G401 (cell line): ENCODE measurements around the gene CADM1. TPM values are rescaled to one million over a fixed set of nuclear protein-coding genes. Genes with fewer than 3 reads are reported as not detected.

Experiments used
- DNase-seq: peaks from one replicate; pipeline ENCODE4 v3.0.0-alpha.2; 2015; ENCODE audit warnings: low spot score
- in situ Hi-C: cut with HindIII; loops from 2 replicates; pipeline ENCODE4 v1.10.0; 2016; ENCODE audit warnings: low sequenced_read_pairs, mixed read lengths
- total RNA-seq: library from RNA; depleted of rRNA; stranded (reverse); fragments of >200 nt; shearing (Covaris generic); gene quantifications from 2 replicates; pipeline ENCODE4 v1.2.3, GENCODE V29; 2014

CADM1 gene
- total RNA-seq, 1 experiment from 2014 or later = not detected

DNA sequence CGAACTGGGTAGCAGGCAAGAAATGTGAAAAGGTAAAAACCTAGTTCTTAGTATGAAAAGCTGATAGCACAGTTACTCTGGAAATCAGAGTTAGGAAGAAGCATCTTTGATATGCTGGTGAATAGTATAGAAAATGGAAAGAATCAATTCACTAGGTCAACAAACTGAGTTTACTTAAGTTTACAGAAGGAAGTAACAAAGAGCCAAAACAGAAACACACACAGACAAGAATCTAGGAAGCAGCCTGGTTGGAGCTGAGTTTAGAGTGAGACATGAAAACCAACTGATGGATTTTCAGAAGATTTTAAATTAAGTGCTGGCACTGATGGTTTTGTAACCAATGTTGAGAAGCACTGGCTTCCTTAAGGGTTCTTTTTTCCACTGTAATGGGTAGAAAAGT lies 296.3 kb downstream of the CADM1 start:
- in situ Hi-C loops = no loop called here

DNA sequence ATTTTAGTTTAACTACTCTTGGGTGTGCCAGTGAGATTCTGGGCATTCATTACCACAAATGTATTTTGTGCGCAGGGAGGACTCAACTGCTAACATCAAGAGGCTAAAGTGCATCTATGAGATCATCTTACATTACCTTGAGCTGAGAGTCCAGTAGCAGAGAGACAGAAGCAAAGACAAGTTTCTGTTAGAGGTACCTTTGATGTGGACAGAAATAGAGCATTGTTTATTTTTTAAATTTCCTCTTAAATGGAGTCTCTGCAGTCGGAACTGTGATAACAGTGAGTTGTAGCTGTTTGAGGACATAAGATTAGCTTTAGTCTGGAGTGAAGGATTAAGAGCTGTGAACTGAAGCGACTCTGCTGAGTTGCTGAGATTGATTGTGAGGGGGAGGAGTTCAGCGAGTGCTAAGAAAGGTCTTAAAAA lies 297.0 kb downstream of the CADM1 start:
- no peak for DNase-seq
- in situ Hi-C loops = no loop called here

More for the DNA sequence above, 296.3 kb downstream of the CADM1 start:
- DNase-seq = no peak

DNA sequence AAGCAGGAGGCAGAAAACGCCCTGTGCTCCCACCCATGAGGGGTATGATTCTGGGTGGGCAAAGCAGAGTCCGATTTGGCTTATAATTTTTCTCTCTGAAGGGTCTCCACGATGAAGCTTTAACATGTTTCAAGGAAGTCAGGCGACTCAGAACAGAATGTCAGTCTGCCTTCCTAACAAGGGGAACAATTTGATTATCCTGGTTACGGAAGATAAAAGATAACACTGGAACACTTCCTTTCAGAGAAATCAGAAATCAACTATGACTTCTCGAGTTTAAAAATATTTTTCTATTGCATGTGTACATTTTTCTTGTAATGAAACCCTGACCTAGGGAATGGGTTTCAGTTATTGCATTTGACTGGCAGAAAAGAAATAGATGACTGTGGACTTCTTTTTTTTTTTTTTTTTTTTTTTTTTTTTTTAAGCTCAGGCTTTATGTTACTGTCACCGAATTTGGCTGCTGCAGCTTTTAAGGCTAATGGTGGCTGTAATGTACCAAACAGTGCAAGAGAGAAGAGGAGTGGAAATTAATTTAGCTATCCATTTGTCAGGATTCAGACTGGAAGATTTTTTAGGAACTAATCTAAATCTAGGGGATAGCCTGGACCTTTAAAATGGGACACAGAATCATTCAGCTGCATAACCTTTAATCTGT lies 297.7 kb downstream of the CADM1 start:
- in situ Hi-C loops = no loop called here
- DNase-seq = no peak

DNA sequence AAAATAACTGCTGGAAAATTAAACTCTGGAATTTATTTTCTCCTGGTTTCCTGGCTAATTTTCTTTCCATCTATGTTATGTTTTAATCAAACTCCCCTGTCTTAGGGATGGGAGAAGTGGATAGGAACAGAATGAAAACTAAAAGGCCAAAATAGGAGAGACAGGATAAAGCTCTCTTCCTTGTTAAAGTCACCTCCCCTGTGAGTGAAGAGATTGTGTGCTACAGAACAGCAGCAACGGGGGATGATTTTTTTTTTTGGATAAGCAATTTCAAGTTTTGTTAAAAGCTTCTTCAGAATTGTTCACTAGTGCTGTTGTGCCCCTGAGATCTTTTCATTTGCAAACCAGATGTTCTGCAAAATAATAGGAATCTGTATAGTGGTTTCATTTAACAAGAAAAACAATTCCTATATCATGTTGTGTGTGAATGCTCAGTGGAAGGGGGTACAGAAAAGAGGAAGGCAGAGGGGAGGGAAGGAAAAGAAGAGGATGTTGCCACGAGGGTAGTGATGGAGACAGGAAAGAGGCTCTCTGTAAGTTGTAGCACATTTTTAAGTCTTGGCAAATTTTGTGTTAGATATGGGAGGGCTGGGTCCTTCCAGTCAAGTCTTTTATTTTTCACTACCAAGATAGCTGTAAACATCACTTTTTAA lies 301.2 kb downstream of the CADM1 start:
- in situ Hi-C loops = no loop called here
- no peak for DNase-seq

DNA sequence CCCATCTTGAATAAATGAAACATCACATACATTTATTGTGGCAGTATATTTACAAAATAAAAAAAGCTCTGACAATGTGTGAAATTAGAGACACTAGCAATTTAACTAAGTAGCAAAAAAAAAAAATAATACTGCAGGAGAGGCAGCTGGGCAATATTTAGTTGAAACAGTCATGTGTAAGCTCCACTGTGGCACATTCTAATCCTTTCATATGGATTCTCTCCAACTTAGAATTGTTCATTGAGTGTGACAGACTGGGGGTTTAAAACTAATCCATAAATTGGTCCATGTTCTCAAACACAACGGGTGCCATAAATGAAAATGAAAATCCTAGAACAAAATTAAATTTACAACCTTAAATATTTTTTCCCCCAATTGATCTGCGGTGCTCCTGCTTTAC lies 302.1 kb downstream of the CADM1 start:
- no peak for DNase-seq
- in situ Hi-C loops = no loop called here

DNA sequence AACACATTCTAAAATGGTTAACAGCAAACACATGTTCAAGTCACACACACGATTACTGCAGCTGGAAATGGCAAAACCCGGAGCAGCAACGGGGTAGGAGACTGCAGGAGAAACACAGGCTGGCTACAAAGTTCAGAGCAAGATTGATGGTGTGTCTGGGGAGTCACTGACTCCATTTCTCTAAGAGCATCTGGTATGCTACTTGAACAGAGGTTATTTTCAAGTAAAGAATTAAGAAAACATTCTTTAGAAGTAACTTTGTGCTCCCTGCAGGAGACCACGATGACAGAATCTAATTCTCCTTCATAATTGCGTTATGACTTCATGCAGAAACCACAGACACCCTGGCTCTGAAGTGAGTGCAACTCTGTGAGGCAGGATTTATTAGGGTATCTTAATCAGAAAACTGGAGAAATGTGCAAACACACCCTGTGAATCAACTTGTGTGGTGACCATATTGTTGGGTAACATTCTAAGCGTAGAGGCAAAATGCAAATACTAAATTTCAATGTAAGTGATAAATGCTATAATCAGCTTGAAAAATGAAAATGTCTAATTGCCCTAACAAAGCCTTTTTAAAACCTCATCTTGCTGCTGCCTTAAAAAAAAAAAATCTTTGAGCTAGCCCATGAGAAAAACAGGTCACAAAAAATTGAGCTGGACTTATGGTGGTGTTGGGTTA lies 303.0 kb downstream of the CADM1 start:
- no peak for DNase-seq
- in situ Hi-C loops = no loop called here

DNA sequence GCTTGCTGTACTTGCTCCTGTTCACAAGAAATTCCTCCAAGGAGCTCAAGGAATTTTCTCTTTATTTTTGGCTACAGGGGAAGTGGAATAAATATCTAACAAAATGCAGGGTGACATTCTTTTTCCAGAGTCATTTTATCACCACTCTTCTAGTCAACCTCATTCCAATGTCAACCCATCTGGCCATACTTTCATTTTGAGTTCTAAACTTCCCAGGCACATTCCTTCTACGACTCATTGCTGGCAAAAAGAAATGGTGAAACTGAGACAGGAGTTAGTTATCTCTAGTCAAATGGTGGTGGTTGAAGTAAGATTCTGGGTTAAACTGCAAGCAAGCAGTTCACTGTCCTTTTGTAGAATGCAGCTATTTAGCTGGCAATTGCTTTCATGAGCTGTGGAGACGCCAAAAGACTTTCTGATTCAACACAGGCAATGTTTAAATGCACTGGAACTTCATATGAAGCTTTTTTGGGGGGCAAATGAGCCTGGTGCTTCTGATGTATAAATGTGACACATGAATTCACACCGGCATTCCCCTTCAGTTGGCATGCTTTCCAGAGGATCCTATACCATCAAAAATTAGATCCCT lies 304.6 kb downstream of the CADM1 start:
- in situ Hi-C loops = no loop called here
- DNase-seq = no peak

DNA sequence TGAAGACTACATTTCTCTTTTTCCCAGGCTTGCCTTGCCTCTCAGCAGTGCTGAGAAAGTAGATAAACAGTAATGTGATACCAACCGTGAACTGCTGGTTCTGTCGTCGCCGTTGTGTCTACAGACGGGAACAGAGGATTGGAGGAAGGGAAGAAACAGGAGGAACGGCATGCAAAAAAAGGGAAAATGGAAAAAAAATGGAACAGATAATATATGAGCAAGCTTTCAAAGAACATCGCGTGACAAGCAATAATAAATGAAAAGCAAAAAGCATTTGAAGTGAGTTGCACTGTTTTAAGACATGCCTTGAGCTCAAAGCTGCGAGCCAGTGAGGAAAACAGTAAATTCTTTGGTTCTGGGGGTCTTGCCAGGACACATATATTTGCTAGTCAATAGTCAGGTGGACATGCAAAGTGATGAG lies 305.9 kb downstream of the CADM1 start:
- no peak for DNase-seq
- in situ Hi-C loops = no loop called here

DNA sequence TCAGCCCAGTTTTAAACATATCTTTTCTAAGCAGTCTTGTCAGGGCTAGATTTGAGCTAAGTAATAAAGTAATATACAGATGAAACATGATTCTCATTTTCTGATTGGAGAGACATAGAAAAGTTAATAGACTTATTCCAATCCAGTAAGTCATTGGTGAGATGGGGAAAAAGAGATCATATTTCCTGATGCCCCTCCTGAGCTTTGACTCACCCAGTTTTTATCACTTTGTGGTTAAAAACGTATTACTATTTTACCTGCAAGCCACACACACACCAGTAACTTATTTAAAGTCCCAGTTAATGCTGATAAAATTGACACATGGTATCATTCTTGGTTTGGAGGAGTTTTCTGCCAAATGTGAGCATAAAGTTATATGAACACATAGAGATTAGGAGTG lies 306.8 kb downstream of the CADM1 start:
- in situ Hi-C loops = no loop called here
- DNase-seq = no peak

DNA sequence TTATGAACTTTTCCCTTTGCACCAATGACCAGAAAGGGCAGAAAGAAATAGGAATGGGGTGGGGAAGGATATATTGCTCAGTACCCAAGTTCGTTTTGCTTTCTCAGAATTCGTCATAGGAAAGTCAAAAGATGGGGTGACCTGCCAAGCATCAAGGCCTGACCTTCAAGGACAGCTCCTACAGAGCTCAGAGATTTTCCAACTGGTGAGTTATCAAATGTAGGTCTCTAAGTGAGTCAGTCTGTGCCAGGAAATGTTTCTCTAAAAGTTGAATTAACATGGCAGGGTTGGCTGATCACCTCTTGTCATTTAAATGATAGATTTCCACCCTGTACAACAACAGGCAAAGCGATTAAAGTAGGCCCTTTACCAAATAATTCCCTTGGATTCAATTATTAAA lies 307.2 kb downstream of the CADM1 start:
- no peak for DNase-seq
- in situ Hi-C loops = no loop called here

DNA sequence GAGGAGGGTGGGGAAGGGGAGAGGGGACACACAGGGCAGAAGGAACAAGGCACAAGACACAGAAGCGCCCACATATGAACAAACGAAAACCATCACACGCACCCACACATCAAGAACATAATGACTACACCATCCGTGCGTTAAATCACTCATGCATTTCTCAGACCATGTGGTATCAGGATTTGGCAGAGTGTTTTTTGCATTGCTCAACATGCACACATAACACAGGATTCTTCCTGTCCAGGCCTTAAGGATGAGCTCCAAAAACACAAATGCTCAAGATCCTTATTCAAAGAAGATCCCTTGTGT lies 309.5 kb downstream of the CADM1 start:
- in situ Hi-C loops = no loop called here

DNA sequence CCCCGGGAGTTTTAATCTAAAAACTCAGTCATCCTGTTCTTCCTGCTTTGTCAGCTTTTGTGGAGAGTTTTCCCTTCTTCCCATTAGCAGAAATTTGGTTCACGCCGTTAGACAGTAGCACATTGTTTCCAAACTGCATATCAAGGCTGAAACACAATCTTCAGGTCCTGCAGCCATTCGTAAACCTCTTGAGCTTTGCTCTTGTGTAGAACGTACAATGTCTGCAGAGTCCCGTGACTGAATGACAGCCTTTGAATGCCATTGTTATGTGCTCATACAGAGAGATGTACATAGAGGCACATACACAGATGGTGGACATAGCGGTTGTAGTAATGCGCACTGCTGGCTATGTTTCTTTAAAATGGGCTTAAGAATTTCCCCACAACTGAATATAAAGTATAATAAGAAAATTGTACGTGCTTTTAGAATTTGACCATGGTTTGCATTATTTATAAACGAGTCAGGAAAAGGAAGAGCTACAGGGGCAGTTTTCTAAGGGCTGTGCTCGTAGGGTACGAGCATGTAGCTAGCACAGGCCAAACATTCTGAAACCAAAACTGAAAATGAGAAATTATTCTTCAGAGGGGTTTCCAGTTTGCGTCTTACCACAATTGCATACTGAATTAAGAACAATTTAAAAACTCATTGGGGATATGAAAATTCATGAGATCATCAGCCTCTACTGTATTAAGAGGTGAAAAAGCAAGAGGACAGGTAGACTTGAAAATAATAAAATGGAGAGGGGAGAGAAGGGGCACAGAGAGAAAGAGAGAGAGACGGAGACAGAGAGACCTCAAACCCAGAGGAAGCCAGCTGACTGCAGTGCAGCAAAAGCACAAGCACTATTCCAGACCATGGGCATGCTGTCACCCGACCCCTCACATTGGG lies 310.1 kb downstream of the CADM1 start:
- in situ Hi-C loops = no loop called here
- no peak for DNase-seq

More for the DNA sequence above, 309.5 kb downstream of the CADM1 start:
- no peak for DNase-seq

DNA sequence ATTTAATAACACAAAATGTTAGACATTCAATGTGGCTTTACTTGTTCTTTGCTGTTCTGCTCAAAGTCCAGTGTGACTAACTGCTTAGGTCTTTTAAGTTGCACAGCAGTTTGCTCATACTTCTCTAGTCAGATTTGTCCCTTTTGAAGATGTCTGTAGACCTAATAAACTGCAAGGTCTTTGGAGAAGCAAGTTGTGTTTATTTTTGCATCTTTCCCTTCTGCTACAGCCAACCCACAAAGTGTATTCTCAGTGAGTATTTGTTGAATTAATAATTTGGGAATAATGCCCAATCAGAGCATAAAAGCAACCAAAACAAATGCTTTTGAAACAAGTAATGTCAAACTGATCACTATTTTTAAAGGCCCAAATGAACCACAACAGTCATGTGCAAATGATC lies 312.5 kb downstream of the CADM1 start:
- DNase-seq = no peak
- in situ Hi-C loops = no loop called here

DNA sequence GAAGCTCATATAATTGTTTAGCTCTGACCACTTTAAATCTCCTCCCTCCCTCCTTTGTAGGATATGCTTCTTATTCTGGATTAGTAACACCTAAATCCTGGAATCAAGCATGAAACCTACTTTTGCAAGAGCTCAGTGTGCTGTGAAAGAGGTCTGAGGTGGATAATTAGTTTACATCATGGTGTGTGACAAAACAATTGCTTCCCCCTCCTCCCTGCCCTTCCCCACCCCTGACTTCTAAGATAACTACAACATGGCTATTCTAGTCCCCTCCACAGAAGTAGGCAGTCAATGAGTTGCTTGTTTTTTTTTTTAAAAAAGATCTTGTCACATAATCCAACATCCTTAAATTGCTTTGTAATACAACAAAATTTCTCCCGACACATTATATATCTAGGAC lies 314.0 kb downstream of the CADM1 start:
- in situ Hi-C loops = no loop called here
- no peak for DNase-seq

DNA sequence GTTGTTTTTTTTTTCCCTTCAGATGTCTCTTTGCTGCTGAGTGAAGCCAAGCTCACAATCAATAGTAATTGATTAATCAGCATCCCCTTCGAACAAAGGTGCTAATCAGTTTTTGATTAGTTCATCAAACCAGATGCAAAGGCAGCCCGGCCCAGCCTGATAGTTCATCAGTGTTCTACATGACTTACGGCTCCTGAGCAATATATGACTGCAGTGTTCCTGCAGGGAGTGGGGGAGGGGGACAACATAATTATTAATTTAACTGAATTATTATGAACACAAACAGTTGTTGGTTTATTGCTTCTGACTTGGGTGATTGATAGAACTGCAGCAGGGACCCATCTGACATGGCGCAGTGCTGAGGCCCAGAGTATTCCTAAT lies 315.3 kb downstream of the CADM1 start:
- in situ Hi-C loops = no loop called here
- DNase-seq = no peak

DNA sequence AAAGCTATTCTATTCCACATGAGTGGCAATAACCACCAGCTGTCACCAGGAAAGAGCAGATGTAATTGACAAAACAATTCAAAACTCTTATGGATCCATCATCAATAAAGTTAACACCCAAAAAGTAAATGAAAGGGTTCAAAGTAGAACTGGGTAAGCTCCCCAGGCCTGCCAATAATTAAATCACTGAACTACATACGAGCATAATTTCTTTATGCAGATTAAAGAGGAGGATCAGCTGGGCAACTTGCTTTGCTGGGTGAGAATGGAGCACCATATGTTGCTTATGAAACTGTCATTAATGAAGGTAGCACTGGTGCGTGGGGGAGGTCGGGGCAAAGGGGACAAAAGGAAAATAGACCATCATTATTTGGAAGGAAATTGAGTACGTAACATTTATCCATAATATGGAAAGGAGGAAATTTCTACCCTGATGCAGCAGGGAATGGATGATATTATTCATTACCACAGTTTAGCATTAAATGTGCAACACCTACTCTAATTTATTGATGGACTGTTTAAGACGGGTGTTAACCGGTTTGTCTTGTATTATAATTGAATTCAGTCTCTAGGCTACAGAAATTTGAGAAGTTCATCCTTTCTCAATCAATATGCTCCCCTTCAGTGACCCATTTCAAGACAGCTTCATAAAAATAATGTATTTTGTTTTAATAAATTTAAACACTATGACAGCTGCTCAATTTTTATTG lies 315.9 kb downstream of the CADM1 start:
- in situ Hi-C loops = no loop called here
- DNase-seq = no peak

DNA sequence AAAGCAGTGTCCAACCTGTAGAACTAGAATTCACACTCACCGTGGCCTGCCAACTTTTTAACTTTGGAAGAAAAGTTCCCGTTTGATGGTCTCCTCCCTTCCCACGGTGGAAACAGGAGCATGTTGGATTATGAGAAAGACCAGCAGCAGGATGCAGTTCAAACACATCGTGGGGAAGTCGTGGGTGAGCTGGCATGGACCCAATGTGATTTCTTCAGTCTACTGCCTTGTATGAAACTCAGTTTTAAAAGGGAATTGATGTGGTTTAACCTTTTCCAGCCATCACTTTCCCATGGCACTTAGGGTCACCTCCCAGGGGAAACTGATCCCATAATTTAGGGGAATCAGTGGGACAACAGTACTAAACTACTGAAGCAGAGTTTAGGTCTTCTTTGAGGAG lies 318.3 kb downstream of the CADM1 start:
- no peak for DNase-seq
- in situ Hi-C loops = no loop called here

DNA sequence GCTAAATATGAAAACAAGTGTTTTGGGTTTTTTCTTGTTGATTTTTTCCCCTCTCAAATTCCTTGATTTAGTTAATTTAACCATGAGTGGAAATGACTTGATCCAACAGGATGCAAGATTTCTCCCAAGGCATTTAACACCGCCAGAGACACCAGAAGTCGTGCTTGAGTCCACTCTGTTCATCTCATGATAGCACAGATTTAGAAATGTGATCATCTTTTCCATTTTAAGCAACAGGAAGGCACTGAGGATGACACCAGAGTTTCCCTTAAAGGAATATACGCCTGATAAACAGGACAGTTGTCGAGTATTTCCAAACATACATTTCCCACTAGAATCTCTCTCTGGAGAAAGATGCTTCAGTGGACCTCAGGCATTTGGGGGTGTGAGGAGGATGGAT lies 318.7 kb downstream of the CADM1 start:
- DNase-seq = no peak
- in situ Hi-C loops = no loop called here

DNA sequence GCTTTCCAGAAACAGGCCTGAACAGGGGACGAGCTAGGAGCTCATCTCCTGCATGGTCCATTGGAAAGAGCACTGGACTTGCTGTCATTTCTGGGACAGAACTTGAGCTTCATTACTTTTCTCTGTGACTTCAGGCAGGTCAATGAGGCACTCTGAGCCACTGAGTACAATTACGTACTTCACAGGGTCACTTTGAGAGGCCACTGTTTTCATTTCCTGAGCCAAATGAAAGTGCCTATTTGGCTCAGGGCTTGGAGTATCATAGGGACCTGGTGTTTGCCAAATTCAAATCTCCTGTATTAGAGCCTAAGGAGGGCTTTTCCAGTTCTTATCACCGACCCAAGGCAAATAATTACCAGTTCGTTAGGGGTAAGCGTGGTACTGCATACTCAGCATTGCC lies 319.3 kb downstream of the CADM1 start:
- no peak for DNase-seq
- in situ Hi-C loops = no loop called here
